ENCODE data around the gene ITM2C.

Gene ITM2C

GRCh38 chr2:230887342-230887741 lies 22.6 kb downstream of the ITM2C start:
- H3K27me3 ChIP-seq (ENCODE audit: control insufficient read depth, insufficient read depth, low read length) = peaks cover 24% of the 10 kb centered on the region
- no peak overlapping the region for H3K4me2 ChIP-seq (ENCODE audit: low read length)
- no peak overlapping the region for H3K4me3 ChIP-seq (ENCODE audit: low read length)
- H3K9me3 ChIP-seq (replicated peaks; ENCODE audit: low read length) = peaks cover 2% of the 10 kb centered on the region
- no peaks in the 10 kb centered on the region for H3K4me1 ChIP-seq (ENCODE audit: control insufficient read depth, insufficient read depth, low read length)
- no peaks in the 10 kb centered on the region for H3K36me3 ChIP-seq (ENCODE audit: insufficient read depth, low read length)
- no peak overlapping the region for H3K9ac ChIP-seq (ENCODE audit: low read depth, low read length)

- H3K9me3 ChIP-seq (replicated peaks; ENCODE audit: low read length) = peaks cover 4% of the 10 kb centered on the region
Observed at GRCh38 chr2:230888824-230889400, 24.2 kb downstream of the ITM2C start.

GRCh38 chr2:230889911-230890601 lies 25.3 kb downstream of the ITM2C start:
- Histone ChIP-seq H3K4me1 (ENCODE audit: control insufficient read depth, insufficient read depth, low read length) (no peaks in the 10 kb centered on the region), H3K9me3 (replicated peaks; ENCODE audit: low read length) (peaks cover 4% of the 10 kb centered on the region), H3K36me3 (ENCODE audit: insufficient read depth, low read length) (no peaks in the 10 kb centered on the region), H3K27me3 (ENCODE audit: control insufficient read depth, insufficient read depth, low read length) (peaks cover 38% of the 10 kb centered on the region), H3K4me3 (ENCODE audit: low read length) (no peak overlapping the region), H3K9ac (ENCODE audit: low read depth, low read length) (no peak overlapping the region), H3K4me2 (ENCODE audit: low read length) (no peak overlapping the region)

More at GRCh38 chr2:230888824-230889400, 24.2 kb downstream of the ITM2C start:
- Histone ChIP-seq H3K27me3 (ENCODE audit: control insufficient read depth, insufficient read depth, low read length) (peaks cover 31% of the 10 kb centered on the region), H3K9ac (ENCODE audit: low read depth, low read length) (no peak overlapping the region), H3K4me2 (ENCODE audit: low read length) (no peak overlapping the region), H3K4me1 (ENCODE audit: control insufficient read depth, insufficient read depth, low read length) (no peaks in the 10 kb centered on the region), H3K36me3 (ENCODE audit: insufficient read depth, low read length) (no peaks in the 10 kb centered on the region), H3K4me3 (ENCODE audit: low read length) (no peak overlapping the region)

GRCh38 chr2:230890646-230891045 lies 25.9 kb downstream of the ITM2C start:
- no peaks in the 10 kb centered on the region for H3K4me1 ChIP-seq (ENCODE audit: control insufficient read depth, insufficient read depth, low read length)
- H3K9ac ChIP-seq (ENCODE audit: low read depth, low read length) = no peak overlapping the region
- peaks cover 4% of the 10 kb centered on the region for H3K9me3 ChIP-seq (replicated peaks; ENCODE audit: low read length)
- H3K4me3 ChIP-seq (ENCODE audit: low read length) = no peak overlapping the region
- H3K36me3 ChIP-seq (ENCODE audit: insufficient read depth, low read length) = no peaks in the 10 kb centered on the region
- no peak overlapping the region for H3K4me2 ChIP-seq (ENCODE audit: low read length)
- peaks cover 42% of the 10 kb centered on the region for H3K27me3 ChIP-seq (ENCODE audit: control insufficient read depth, insufficient read depth, low read length)

- no peak overlapping the region for H3K4me3 ChIP-seq (ENCODE audit: low read length)
- H3K27me3 ChIP-seq (ENCODE audit: control insufficient read depth, insufficient read depth, low read length) = peaks cover 47% of the 10 kb centered on the region
- H3K36me3 ChIP-seq (ENCODE audit: insufficient read depth, low read length) = no peaks in the 10 kb centered on the region
- H3K9me3 ChIP-seq (replicated peaks; ENCODE audit: low read length) = peaks cover 4% of the 10 kb centered on the region
- H3K9ac ChIP-seq (ENCODE audit: low read depth, low read length) = no peak overlapping the region
- H3K4me1 ChIP-seq (ENCODE audit: control insufficient read depth, insufficient read depth, low read length) = no peaks in the 10 kb centered on the region
- no peak overlapping the region for H3K4me2 ChIP-seq (ENCODE audit: low read length)
Observed at GRCh38 chr2:230891064-230891463, 26.3 kb downstream of the ITM2C start.

GRCh38 chr2:230891509-230891908 lies 26.8 kb downstream of the ITM2C start:
- Histone ChIP-seq H3K4me3 (ENCODE audit: low read length) (no peak overlapping the region), H3K4me1 (ENCODE audit: control insufficient read depth, insufficient read depth, low read length) (no peaks in the 10 kb centered on the region), H3K4me2 (ENCODE audit: low read length) (no peak overlapping the region), H3K9me3 (replicated peaks; ENCODE audit: low read length) (peaks cover 4% of the 10 kb centered on the region), H3K9ac (ENCODE audit: low read depth, low read length) (no peak overlapping the region), H3K27me3 (ENCODE audit: control insufficient read depth, insufficient read depth, low read length) (peaks cover 51% of the 10 kb centered on the region), H3K36me3 (ENCODE audit: insufficient read depth, low read length) (no peaks in the 10 kb centered on the region)

GRCh38 chr2:230893338-230893737 lies 28.6 kb downstream of the ITM2C start:
- Histone ChIP-seq H3K4me3 (ENCODE audit: low read length) (no peak overlapping the region), H3K27me3 (ENCODE audit: control insufficient read depth, insufficient read depth, low read length) (peaks cover 68% of the 10 kb centered on the region), H3K4me1 (ENCODE audit: control insufficient read depth, insufficient read depth, low read length) (no peaks in the 10 kb centered on the region), H3K9me3 (replicated peaks; ENCODE audit: low read length) (peaks cover 4% of the 10 kb centered on the region), H3K9ac (ENCODE audit: low read depth, low read length) (no peak overlapping the region), H3K4me2 (ENCODE audit: low read length) (no peak overlapping the region), H3K36me3 (ENCODE audit: insufficient read depth, low read length) (no peaks in the 10 kb centered on the region)

- Histone ChIP-seq H3K4me1 (ENCODE audit: control insufficient read depth, insufficient read depth, low read length) (no peaks in the 10 kb centered on the region), H3K9ac (ENCODE audit: low read depth, low read length) (no peak overlapping the region), H3K9me3 (replicated peaks; ENCODE audit: low read length) (peaks cover 4% of the 10 kb centered on the region), H3K4me2 (ENCODE audit: low read length) (no peak overlapping the region), H3K27me3 (ENCODE audit: control insufficient read depth, insufficient read depth, low read length) (peaks cover 70% of the 10 kb centered on the region), H3K4me3 (ENCODE audit: low read length) (no peak overlapping the region), H3K36me3 (ENCODE audit: insufficient read depth, low read length) (no peaks in the 10 kb centered on the region)
Observed at GRCh38 chr2:230893841-230894781, 29.4 kb downstream of the ITM2C start.

GRCh38 chr2:230895536-230896345 lies 31.0 kb downstream of the ITM2C start:
- Histone ChIP-seq H3K4me2 (ENCODE audit: low read length) (no peak overlapping the region), H3K9me3 (replicated peaks; ENCODE audit: low read length) (peaks cover 4% of the 10 kb centered on the region), H3K9ac (ENCODE audit: low read depth, low read length) (no peak overlapping the region), H3K4me1 (ENCODE audit: control insufficient read depth, insufficient read depth, low read length) (no peaks in the 10 kb centered on the region), H3K36me3 (ENCODE audit: insufficient read depth, low read length) (no peaks in the 10 kb centered on the region), H3K27me3 (ENCODE audit: control insufficient read depth, insufficient read depth, low read length) (peaks cover 67% of the 10 kb centered on the region), H3K4me3 (ENCODE audit: low read length) (no peak overlapping the region)

- H3K9me3 ChIP-seq (replicated peaks; ENCODE audit: low read length) = peaks cover 4% of the 10 kb centered on the region
- peaks cover 73% of the 10 kb centered on the region for H3K27me3 ChIP-seq (ENCODE audit: control insufficient read depth, insufficient read depth, low read length)
- H3K9ac ChIP-seq (ENCODE audit: low read depth, low read length) = no peak overlapping the region
- no peak overlapping the region for H3K4me3 ChIP-seq (ENCODE audit: low read length)
- no peaks in the 10 kb centered on the region for H3K4me1 ChIP-seq (ENCODE audit: control insufficient read depth, insufficient read depth, low read length)
- no peak overlapping the region for H3K4me2 ChIP-seq (ENCODE audit: low read length)
- no peaks in the 10 kb centered on the region for H3K36me3 ChIP-seq (ENCODE audit: insufficient read depth, low read length)
Observed at GRCh38 chr2:230896346-230897115, 31.8 kb downstream of the ITM2C start.
